HG03066 (cell line): Measurements from ENCODE around the gene SYTL3.

Experiments used
- ATAC-seq: cut with Tn5 transposase; IDR thresholded peaks from one replicate; pipeline ENCODE4 v1.9.1; 2021; ENCODE audit warnings: low read depth; ENCODE audit not compliant: unreplicated experiment

Gene SYTL3

GRCh38 chr6:158715330-158716311 lies 65.8 kb downstream of the SYTL3 start:
- ATAC-seq: peak; percentile 52

DNA sequence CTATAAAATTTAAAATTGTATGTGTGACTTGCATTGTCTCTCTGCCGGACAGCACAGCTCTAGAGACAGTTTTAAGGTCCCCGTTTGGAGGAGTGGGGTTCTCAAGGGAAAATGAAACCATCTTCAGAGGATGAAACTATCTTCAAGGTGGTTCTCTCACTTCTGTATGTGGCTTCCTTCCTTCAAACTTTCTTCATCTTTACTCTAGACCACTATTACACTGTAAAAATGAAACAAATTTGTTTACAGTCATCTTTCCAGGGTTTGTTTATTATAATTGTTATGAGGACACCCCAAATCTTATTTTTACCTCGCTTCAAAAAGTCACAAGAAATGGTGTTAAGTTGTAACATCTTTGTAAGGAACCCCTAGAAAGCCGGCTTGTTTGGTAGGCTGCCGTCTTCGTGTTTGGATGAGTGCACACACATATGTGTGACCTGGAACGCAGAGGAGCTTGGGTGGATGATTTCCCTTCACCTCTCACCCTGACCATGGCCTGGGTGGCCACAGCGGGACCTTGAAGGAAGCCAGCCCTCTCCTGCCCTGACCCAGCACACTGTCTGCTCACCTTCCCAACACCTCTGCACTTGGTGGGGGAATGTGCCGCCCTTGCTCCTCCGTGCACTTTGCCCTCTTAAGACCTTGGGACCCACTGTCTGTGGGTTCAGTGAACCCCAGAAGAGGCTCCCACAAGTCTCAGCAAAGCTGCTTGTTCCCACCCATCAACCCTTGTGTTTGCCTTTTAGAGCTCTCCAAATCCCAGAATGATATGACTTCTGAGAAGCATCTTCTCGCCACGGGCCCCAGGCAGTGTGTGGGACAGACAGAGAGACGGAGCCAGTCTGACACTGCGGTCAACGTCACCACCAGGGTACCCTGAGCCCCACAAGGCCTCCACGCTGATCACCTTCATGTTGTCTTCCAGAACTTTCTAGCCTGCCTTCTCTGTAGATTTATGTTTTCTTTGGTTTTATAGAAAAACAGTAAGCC lies 67.8 kb downstream of the SYTL3 start:
- peak; percentile 71 for ATAC-seq

- no peak for ATAC-seq
Measured at GRCh38 chr6:158718461-158719046, 68.7 kb downstream of the SYTL3 start.

- no peak for ATAC-seq
Measured at GRCh38 chr6:158722176-158722729, 72.4 kb downstream of the SYTL3 start.

DNA sequence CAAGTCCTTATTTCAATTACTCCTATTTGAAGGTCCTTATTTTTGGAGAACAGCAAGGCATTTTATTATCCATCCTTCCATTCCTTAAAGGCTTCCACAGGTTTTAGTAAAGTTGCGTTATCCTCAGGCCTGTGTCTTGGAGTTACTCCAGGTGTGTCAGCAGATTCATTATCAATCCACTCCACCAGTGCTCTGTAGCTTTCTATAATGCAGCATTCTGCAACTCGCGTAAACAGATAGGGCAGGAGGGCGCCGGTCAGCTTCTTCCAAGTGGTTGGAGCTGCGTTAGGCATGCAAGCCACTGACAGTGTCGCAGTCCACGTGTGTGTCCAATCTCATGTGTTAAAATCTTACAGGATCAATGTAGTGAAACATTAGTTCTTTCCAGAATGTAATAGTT lies 75.8 kb downstream of the SYTL3 start:
- ATAC-seq: no peak

DNA sequence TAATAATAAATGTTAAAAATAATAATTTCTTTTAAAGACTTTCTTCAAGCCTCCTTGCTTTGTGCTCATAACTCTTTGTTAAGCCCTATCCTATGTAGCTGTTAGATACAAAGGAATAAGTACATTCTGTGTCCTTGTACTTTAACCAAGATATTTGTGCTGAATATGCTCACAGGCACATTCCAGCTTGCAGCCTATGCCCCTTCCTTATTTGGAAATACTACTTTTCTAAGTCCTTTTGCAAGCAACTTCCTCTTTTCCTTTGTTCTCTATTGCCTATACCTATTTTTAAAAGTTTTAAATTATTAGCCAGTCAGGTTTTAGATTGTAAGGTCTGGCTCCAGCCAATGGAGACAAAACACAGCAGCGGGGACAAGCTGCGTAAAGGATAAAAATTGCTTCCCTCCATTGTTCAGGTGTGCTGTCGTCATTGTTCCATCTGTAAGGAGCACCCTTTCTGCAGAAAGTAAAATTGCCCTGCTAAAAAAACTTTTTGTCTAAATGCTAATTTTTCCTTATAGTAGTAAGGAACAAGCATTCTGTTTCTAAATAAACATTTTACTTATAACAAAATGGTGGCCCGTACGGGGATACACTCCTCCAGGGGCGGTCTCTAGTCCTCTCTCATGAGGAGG lies 80.2 kb downstream of the SYTL3 start:
- ATAC-seq: no peak

- no peak for ATAC-seq
Measured at GRCh38 chr6:158730541-158730907, 80.7 kb downstream of the SYTL3 start.

- ATAC-seq: no peak
Measured at GRCh38 chr6:158735009-158735408, 85.2 kb downstream of the SYTL3 start.

DNA sequence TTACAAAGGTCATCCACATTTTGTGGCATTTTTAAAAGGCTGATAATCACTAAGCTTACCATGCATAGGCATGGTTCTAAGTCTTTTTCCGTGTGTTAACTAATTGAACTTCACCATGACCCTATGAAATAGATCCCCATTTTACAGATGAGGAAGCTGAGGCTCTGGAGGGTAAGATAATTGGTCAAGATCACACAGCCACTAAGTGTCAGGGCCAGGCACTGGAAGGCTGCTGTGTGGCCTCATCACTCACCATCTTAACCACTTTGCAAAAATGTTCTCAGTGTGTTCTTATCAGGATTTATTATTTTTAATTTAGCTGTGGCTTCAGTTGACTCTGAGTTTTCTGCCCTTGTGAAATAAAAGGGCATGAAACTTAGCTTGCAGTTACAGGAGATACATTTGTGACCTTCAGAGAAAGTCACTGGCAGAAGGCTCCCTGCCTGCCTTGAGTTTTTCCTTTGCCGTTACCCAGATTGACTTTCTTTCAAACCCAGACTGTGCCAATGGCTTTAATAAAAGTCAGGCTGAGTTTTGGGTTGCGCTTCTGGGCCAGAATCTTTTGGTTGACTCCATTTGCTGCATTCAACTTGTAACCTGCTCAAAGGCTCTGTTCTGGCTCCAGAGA lies 87.3 kb downstream of the SYTL3 start:
- no peak for ATAC-seq

DNA sequence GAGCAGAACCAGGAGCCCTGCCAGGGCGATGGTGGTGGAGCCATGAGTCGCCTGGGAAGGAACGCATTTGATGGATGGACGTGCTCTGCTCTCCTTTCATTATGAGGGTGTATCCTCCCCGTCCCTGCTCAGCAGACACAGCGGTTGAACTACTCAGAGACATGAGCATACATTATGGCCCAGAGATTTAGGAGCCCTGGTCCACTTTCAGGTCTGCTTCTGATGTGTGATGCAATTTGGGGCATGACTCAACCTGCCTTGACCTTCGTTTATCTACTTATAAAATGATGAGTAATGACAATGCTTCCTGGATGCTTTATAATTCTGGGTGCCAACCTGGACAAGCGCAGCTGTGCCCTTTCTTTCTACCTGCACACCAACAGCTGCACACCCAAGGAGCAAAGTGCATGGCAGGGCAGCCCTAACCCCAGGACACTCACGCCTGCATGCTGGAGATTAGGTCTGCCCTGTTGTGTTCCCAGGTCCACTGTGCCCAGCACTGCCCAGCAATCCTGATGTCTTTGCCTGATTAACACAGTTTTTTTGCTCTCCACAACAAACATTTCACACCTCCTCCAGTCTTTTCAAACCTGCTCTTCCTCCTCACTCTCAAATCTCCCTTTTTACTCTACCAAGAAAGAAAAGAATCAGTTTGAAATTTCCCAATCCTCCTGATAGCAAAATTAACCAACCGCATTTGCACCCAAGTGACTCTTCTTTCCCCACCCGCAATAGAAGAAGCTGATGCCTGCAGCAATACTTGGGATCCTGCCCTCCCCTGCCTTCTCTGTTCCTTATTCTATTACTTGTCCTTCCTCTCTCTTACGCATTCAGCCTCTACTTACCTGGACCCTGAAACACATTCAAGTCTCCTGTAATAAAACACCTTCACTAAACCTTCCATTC lies 88.1 kb downstream of the SYTL3 start:
- no peak for ATAC-seq

DNA sequence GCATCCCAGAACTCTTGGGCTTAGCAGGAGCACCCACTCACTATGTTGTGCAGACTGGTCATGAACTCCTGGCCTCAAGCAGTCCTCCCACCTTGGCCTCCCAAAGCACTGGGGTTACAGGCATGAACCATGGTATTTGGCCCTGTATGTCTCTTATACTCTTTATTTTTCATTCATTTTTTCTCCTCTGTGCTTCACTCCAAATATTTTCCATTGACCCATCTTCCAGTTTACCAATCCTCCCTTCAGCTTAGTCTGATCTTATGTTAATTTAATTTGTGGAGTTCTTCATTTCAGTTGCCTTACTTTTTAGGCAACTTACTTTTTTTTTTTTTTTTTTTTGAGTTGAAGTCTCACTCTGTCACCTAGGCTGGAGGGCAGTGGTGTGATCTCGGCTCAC lies 89.8 kb downstream of the SYTL3 start:
- ATAC-seq: no peak

- no peak for ATAC-seq
Measured at GRCh38 chr6:158743033-158743651, 93.3 kb downstream of the SYTL3 start.

- no peak for ATAC-seq
Measured at GRCh38 chr6:158744986-158745430, 95.2 kb downstream of the SYTL3 start.

DNA sequence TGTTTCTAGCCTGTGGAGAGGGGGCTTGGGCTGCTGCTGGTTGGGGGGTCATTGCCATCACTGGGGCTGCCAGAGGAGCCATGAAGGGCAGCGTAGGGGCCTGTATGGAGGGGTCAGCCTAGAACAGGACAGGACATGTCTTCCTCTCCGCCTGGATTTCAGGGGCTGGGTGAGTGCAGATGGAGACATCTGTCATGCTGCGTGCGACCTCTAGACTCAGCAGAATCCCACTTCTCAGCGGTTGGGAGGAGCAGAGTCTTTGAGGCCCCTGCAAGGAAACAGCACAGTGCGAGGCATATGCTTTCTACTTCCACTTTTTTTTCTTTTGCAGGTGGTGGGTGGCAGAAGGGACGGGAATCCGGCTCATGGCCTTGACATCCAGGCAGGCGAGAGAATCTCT lies 101.4 kb downstream of the SYTL3 start:
- ATAC-seq: no peak

DNA sequence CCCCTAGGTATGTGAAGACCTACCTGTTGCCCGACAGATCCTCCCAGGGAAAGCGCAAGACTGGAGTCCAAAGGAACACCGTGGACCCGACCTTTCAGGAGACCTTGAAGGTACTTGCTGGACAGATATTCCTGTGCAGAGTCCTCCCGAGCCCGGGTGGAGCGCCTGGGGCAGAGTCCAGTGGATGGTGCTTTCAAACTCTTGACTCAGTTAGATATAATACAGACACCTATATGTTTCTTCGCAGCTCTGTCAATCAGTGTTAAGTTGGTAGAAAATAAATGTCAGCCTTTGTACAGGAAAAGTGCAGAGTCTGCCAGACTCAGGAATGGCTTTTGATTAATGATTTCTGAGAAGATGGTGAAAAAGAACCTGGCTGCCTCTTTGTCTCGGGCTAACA lies 102.1 kb downstream of the SYTL3 start:
- ATAC-seq: no peak

GRCh38 chr6:158752613-158753012 lies 102.8 kb downstream of the SYTL3 start:
- no peak for ATAC-seq

DNA sequence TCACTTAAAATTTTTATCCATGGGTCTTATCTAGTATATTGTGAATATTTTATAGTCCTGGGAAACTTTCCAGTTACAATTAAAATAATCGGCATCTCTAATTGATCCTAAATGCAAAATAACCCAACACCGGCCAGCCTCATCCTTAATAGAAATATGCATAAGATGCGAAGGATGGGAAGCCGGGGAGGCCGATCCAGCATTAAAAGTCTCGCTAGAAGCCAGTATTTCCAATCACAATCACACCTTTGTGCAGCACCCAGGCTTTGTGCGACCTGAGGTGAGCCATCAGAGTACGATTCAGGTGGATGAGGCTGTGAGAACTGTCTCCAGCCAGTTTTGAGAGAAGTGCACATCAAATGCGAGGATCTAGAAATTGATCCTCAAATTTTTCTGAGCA lies 104.0 kb downstream of the SYTL3 start:
- ATAC-seq: no peak

- no peak for ATAC-seq
Measured at GRCh38 chr6:158754738-158755137, 104.9 kb downstream of the SYTL3 start.
